ENCODE measurements around the gene RHO.

The RHO gene

GRCh38 chr3:129555616-129556357 is 27.3 kb downstream of the RHO start:
- no peak overlapping the region for H3K4me3 ChIP-seq (ENCODE audit: low read depth, low read length)
- DNase-seq (ENCODE audit: low read depth): no peak

DNA sequence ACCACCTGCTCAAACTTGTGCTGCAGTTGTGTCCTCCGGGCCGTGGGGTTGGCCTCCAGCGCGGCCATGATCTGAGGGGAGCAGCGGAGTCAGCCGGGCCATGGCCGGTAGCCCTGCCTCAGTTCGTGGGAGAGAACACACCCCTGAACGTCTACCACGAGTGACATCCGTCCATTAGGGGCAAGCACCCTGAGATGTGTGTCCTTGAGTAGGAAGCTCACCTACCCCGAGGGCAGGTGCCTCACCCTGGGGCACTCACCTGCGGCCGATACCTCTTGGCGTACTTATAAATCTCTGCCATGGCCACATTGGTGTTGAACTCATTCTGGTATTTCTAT is 27.9 kb downstream of the RHO start:
- H3K4me3 ChIP-seq (ENCODE audit: low read depth, low read length): no peak overlapping the region
- DNase-seq (ENCODE audit: low read depth): no peak

DNA sequence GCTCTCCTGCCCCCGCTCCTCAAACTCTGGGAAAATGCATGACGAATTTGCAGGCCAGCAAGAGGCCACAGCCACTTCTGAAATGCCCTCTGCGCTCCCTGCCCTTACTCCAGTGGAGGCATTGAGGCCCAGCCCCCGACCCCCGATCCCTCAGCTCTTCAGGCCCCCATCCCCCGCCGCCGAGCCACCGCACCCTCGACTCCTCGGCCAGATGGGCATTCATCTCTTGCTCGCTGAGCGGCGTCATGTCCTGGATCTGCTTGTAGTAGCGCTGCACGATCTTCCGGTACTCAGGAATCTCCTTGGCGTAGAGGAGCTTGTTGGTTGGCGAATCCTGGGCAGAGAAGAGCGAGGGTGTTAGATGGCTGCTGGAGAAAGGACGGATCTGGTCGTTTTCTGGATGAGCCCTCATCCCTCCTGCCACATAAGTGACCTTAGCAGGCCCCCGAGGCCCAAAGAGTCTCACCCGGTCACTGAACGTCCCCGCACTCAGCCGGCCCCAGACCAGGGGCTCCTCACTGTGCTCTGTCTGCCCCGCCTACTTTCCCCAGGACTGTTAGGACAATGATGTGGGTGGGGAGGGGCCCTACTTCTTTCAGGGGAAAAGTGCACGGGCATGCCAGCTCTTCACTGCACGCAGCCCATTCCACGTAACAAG is 28.6 kb downstream of the RHO start:
- DNase-seq (ENCODE audit: low read depth): no peak
- no peak overlapping the region for H3K4me3 ChIP-seq (ENCODE audit: low read depth, low read length)

DNA sequence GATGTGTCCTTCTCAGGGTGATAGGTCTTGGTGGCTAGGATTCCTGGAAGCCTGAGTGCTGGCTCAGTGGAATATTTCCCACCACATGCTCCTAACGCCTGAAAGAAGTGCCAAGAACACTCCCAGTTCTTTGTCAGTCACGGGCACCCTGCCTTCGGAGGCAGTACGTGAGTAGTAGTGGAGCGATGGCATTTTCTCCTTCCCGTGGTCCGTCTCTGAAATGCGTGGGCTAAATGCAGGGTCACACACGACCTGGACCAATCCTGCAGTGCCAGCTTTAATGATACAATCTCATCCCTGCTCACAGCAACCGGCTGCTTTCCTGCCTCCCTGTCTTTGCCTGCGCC is 29.1 kb downstream of the RHO start:
- no peak overlapping the region for H3K4me3 ChIP-seq (ENCODE audit: low read depth, low read length)
- DNase-seq (ENCODE audit: low read depth): no peak

DNA sequence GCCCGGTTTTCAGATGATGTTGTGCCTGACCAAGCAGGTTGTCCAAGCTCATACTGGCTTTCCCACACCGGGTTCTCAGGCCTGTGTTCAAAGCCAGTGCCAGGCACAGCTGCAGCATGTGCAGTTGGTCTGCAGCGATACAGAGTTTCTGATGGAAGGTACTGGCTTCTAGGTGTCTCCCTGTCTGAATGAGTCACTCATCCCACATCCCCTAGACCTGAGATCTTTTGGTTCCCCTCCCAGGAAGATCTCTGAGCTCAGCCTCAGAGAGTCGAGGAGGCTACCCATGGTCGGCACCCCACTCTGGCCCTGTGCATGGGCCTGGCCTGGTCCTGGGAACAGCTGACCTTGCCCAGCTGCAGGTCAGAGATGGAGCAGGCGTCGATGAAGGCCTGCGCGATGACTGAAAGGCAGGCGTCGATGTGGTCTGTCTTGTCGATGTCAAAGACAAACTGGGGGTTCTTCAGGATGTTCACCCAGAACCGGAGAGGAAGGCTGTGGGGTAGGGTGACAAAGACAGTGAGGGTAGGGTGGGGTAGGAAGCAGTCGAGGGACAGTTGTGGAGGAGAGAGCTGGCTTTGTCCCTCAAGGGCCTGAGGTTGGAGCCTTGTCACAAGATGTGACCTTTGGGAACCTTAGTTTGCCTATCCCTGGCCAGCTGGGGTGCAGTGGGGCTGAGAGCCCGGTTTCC is 29.8 kb downstream of the RHO start:
- no peak for DNase-seq (ENCODE audit: low read depth)
- H3K4me3 ChIP-seq (ENCODE audit: low read depth, low read length): no peak overlapping the region

DNA sequence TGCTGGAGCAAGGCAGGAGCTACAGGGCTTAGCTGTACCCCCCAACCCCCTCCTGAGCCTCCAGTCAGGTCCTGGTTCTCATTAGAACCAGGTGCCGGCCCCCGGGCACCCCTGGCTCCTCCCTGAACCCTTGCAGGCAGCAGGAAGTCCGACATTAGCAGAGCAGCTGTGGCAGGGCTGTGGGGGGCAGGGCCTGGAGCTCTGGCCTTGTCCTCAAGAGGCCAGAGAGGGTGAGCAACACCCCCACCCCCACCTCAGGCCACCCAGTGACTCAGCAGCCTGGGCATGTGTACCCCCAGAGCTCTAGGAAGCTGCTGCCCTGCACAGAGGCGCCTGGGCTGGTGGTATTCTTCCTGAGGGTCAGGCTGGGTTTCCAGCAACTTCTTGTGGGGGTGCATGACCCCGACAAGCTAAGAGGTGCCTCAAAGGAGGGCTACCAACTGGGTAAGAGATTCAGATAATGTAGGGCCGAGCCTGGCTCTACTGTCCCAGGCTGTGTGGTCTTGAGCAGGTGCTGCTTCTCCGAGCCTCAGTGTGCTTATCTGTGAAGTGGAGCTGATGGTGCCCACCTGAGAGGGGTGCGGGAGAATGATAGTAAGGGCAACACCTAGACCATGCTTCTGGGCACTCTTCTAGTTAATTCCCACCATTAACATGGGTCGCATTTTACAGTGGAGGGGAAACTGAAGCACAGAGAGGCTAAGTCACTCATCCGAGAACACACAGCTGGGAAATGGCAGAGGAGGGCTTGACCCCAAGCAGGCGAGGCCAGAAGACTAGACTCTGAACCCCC is 30.5 kb downstream of the RHO start:
- DNase-seq (ENCODE audit: low read depth): no peak
- no peak overlapping the region for H3K4me3 ChIP-seq (ENCODE audit: low read depth, low read length)

DNA sequence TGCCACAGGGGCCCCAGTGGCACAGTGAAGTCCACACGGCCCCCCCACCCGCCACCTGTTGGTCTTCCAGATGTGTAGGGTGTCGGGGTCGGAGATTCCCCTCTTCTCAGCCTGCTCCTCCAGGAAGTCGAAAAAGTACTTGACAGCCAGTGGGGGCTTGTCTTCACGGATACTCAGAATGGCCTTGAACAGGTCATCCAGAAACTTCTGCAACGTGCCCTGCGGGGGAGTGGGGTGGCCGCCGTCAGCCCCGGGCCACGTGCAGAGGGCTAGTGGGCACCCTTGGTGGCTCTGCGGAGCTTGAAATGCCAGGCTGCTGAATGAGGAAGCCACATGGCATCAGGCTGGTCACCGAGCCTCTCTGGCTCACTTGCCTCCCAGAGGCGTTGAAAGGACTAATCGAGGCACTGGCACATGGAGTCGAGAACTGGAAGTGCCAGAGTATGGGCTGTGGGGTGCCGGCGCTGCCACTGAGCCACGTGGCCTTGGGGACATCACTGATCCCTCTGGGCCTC is 31.2 kb downstream of the RHO start:
- DNase-seq (ENCODE audit: low read depth): no peak
- H3K4me3 ChIP-seq (ENCODE audit: low read depth, low read length): no peak overlapping the region

GRCh38 chr3:129560269-129560787 is 31.9 kb downstream of the RHO start:
- no peak for DNase-seq (ENCODE audit: low read depth)
- no peak overlapping the region for H3K4me3 ChIP-seq (ENCODE audit: low read depth, low read length)

GRCh38 chr3:129560911-129561594 is 32.6 kb downstream of the RHO start:
- DNase-seq (ENCODE audit: low read depth): peak; percentile 57
- H3K4me3 ChIP-seq (ENCODE audit: low read depth, low read length): peak overlapping the region; percentile 7

- no peak overlapping the region for H3K4me3 ChIP-seq (ENCODE audit: low read depth, low read length)
- no peak for DNase-seq (ENCODE audit: low read depth)
Measured at GRCh38 chr3:129561619-129562248, 33.3 kb downstream of the RHO start.

- no peak overlapping the region for H3K4me3 ChIP-seq (ENCODE audit: low read depth, low read length)
- DNase-seq (ENCODE audit: low read depth): no peak
Measured at GRCh38 chr3:129562803-129563202, 34.4 kb downstream of the RHO start.

GRCh38 chr3:129563332-129563731 is 34.9 kb downstream of the RHO start:
- no peak for DNase-seq (ENCODE audit: low read depth)
- H3K4me3 ChIP-seq (ENCODE audit: low read depth, low read length): no peak overlapping the region

- no peak for DNase-seq (ENCODE audit: low read depth)
- no peak overlapping the region for H3K4me3 ChIP-seq (ENCODE audit: low read depth, low read length)
Measured at GRCh38 chr3:129563850-129564535, 35.6 kb downstream of the RHO start.

- no peak overlapping the region for H3K4me3 ChIP-seq (ENCODE audit: low read depth, low read length)
- no peak for DNase-seq (ENCODE audit: low read depth)
Measured at GRCh38 chr3:129564981-129565644, 36.7 kb downstream of the RHO start.

- H3K4me3 ChIP-seq (ENCODE audit: low read depth, low read length): no peak overlapping the region
- no peak for DNase-seq (ENCODE audit: low read depth)
Measured at GRCh38 chr3:129565902-129566301, 37.5 kb downstream of the RHO start.

DNA sequence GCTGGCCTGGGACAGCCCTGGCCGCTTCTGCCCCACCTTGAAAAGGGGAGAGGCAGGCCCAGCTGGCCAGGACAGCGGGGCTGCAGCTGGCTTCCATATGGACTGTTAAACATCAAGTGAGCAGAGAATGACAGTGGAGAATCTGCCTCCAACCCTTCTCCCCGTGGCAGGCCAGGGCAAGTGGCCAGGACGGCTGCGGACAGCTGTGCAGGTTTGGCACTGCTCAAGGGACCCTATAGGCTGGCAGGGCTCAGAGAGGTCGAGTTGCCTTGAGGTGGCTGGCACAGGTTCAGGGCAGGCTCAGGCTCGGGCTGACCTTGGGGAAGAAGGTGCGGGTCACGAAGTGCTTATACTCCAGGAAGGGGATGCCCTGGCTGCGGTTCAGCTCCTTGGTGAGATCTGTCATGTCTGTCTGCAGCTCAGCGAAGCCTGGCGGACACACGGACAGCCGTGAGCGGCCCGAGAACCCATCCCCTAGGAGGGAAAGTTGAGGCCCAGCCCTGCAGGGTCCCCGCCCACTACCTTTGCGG is 38.8 kb downstream of the RHO start:
- DNase-seq (ENCODE audit: low read depth): no peak
- no peak overlapping the region for H3K4me3 ChIP-seq (ENCODE audit: low read depth, low read length)

GRCh38 chr3:129567939-129568338 is 39.5 kb downstream of the RHO start:
- no peak for DNase-seq (ENCODE audit: low read depth)
- no peak overlapping the region for H3K4me3 ChIP-seq (ENCODE audit: low read depth, low read length)

Measured in skeletal muscle cell (primary cell).